Measurements from ENCODE around the gene UVRAG.

DNA sequence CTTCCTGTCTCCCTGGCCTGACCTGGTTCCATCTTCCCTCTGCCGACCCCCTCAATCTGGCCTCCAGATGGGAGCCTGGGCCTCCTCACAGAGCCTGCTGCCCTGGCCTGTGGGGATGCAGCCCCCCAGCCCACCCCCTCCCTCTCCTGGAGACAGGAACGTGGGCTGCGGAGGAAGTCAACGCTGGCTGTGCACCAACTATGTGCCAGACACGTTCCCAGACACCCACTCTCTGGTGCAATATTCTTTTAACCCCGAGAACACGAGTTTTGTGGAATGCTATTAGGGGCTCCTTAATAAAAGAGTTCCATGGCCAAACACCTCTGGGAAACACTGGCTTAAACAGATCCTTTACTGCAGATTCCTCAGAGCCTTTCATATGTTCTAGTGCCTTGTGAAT is 375.4 kb downstream of the UVRAG start:
- TF ChIP-seq POLR2A (IDR thresholded peaks at IDR 0.05; ENCODE audit: low read depth, low read length), result no peak
- no peak for TF ChIP-seq TAF1 (IDR thresholded peaks at IDR 0.05; ENCODE audit: low read depth, low read length)
- no peak for TF ChIP-seq POLR2AphosphoS5 (IDR thresholded peaks at IDR 0.05; ENCODE audit: low read depth, low read length)

Measured in GM12891 (cell line).